OCI-LY1 (cell line): Measurements from ENCODE around the gene ACY1.

ENCODE experiments used
- CTCF ChIP-seq: fragments of 200-600 bp; sonication (generic), shearing (Covaris generic); IDR thresholded peaks from 2 replicates; pipeline ENCODE4 v1.5.1; 2017; ENCODE audit warnings: mild to moderate bottlenecking, antibody characterized with exemption, low read length, moderate library complexity, mixed read lengths
- EZH2 ChIP-seq: fragments of 200-600 bp; sonication (generic), shearing (Covaris generic); IDR thresholded peaks from 2 replicates; pipeline ENCODE4 v1.8.0; 2017; ENCODE audit warnings: borderline replicate concordance, mixed run types, mild to moderate bottlenecking, antibody characterized with exemption, low read length, moderate library complexity, mixed read lengths

GRCh38 chr3:51968170-51968775, 15.1 kb upstream of the ACY1 start:
- no peak for TF ChIP-seq CTCF
- no peak for TF ChIP-seq EZH2
